Muscle layer of colon (tissue), 2 donors: ENCODE data around the gene PROSER1.

Source experiments
- H3K27ac ChIP-seq: one replicate; pipeline ENCODE4 v1.7.0; 2013; ENCODE audit warnings: low read depth, mild to moderate bottlenecking, low read length, moderate library complexity
- H3K27me3 ChIP-seq, 2 donors: one replicate each; pipeline ENCODE4 v1.7.0; 2013; ENCODE audit warnings: low read length in 2 of 2, mild to moderate bottlenecking in 2 of 2; ENCODE audit not compliant: insufficient read depth in 2 of 2, control insufficient read depth in 1 of 2
- H3K36me3 ChIP-seq: one replicate; pipeline ENCODE4 v1.7.0; 2013; ENCODE audit warnings: mild to moderate bottlenecking, low read length; ENCODE audit not compliant: insufficient read depth
- H3K4me1 ChIP-seq: one replicate; pipeline ENCODE4 v1.7.0; 2013; ENCODE audit warnings: mild to moderate bottlenecking, low read length; ENCODE audit not compliant: insufficient read depth
- H3K4me3 ChIP-seq, 2 donors: one replicate each; pipeline ENCODE4 v1.7.0; 2013; ENCODE audit warnings: low read length in 2 of 2, low read depth in 1 of 2, mild to moderate bottlenecking in 1 of 2, moderate library complexity in 1 of 2
- H3K9ac ChIP-seq: one replicate; pipeline ENCODE4 v1.7.0; 2013; ENCODE audit warnings: low read length
- H3K9me3 ChIP-seq: one replicate; pipeline ENCODE4 v1.7.0; 2013; ENCODE audit warnings: mild to moderate bottlenecking, low read length
- donor health status: abdominal sarcoma.
- donor health status: Adenocarcinoma of cecum.

PROSER1 gene

GRCh38 chr13:38980750-38981078 lies 57.2 kb downstream of the PROSER1 start:
- H3K36me3 ChIP-seq = no peaks in the 10 kb centered on the region
- no peaks in the 10 kb centered on the region for H3K27me3 ChIP-seq
- no peaks in the 10 kb centered on the region for H3K9me3 ChIP-seq
- H3K4me3 ChIP-seq = no peak overlapping the region
- H3K27ac ChIP-seq = no peak overlapping the region
- H3K4me1 ChIP-seq = no peaks in the 10 kb centered on the region
- H3K9ac ChIP-seq = no peak overlapping the region

DNA sequence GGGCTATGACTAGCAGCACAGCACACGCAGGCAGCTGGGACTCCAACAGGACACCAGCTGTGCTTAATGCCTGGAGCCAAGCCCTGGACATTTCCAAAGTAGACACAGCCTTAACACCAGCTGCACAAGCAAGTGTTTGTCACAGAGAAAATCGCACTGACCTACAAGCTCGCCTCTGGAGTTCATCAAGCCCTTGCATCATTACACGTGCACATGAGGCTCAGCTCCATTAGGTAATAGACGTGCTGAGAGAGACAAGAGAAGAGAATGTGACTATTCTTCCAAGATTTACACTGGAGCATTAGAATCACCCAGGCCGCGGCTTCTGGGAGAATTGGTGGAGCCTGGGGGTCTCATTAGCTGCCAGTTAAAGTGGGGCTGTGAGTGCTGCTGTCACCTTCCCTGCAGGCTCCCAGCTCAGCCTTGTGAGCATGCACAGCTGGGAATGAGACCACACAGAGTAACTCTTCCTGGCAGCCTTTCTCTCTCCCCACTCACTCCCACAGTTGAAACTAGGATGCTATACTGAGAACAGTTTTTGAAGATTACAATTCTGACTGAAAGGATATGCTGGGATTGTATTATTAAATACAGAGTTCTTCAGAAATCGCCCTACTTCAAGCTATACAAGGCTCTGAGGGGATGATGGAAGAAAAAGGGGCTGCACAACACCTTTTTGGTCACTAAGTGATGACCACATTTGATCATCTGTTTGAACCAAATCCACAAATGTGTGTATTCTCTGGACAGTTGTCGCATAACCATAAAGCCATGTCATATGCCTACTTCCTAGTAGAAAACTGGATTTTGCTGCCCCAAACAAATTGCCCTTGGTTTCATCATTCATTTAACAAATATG lies 57.8 kb downstream of the PROSER1 start:
- Histone ChIP-seq H3K27ac (no peak overlapping the region), H3K27me3 (no peaks in the 10 kb centered on the region), H3K9me3 (no peaks in the 10 kb centered on the region), H3K4me3 (no peak overlapping the region), H3K9ac (no peak overlapping the region), H3K4me1 (no peaks in the 10 kb centered on the region), H3K36me3 (no peaks in the 10 kb centered on the region)

DNA sequence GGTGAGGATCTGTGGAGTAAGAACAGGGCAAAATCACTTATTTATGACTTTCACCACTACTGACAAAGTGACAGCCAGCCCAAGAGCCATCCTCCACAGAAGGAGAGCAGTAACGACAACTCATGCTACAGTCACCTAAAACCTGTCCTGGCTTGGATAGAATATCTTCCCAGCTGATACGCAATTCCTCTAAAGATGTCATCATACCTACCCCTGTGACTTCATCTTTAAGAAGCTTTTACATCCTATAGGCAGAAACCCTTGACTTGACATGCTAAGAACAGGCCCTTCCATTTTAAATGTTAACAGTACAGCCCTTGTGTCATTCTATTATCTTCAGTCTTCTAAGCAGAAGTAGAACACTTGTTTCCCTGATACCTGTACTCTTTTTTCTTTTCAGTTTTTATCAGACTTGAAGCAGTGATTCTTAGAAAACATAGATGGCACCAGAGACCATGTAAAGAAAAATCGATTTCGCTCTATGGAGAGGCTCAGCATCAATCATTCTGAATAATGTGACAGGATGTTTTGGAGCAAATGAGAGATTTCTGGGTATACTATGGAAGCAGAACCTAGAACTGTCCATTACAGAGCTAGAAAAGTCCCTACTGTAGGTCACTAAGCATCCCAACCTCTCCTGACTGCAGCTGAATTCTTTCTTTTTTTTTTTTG lies 67.4 kb downstream of the PROSER1 start:
- Histone ChIP-seq H3K4me1 (no peaks in the 10 kb centered on the region), H3K9ac (no peak overlapping the region), H3K27me3 (no peaks in the 10 kb centered on the region)

GRCh38 chr13:38969187-38969586 lies 68.7 kb downstream of the PROSER1 start:
- Histone ChIP-seq H3K27me3 (no peaks in the 10 kb centered on the region), H3K36me3 (no peaks in the 10 kb centered on the region), H3K9me3 (no peaks in the 10 kb centered on the region), H3K27ac (no peak overlapping the region), H3K9ac (no peak overlapping the region), H3K4me1 (no peaks in the 10 kb centered on the region), H3K4me3 (no peak overlapping the region)

More for the DNA sequence above, 67.4 kb downstream of the PROSER1 start:
- H3K36me3 ChIP-seq = no peaks in the 10 kb centered on the region
- no peaks in the 10 kb centered on the region for H3K9me3 ChIP-seq
- no peak overlapping the region for H3K4me3 ChIP-seq
- no peak overlapping the region for H3K27ac ChIP-seq

- Histone ChIP-seq H3K27ac (no peak overlapping the region), H3K36me3 (no peaks in the 10 kb centered on the region), H3K27me3 (no peaks in the 10 kb centered on the region), H3K4me3 (no peak overlapping the region), H3K9ac (no peak overlapping the region), H3K9me3 (no peaks in the 10 kb centered on the region), H3K4me1 (no peaks in the 10 kb centered on the region)
Observed at GRCh38 chr13:38967446-38967845, 70.4 kb downstream of the PROSER1 start.

DNA sequence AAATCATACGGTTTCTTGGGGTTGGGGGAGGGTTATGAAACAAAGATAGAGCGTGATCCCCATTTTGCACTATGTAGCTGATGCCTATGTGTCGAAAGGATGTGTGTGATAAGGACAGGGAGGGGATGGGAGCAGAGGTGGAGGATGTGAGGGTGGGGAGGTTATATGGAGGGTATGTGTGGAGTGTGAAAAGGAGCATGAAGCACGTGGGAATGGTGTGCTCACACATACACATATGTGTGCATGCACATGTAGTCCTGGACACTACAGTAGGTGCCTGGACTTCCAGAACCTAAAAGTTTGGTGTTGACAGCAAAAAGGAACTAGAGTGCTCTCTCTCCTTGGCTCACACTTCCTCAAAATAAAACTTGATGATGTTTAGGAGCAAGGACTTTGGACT lies 72.6 kb downstream of the PROSER1 start:
- Histone ChIP-seq H3K36me3 (no peaks in the 10 kb centered on the region), H3K27me3 (no peaks in the 10 kb centered on the region), H3K9me3 (no peaks in the 10 kb centered on the region), H3K4me3 (no peak overlapping the region), H3K4me1 (no peaks in the 10 kb centered on the region), H3K9ac (no peak overlapping the region), H3K27ac (no peak overlapping the region)

GRCh38 chr13:38960175-38960574 lies 77.7 kb downstream of the PROSER1 start:
- no peaks in the 10 kb centered on the region for H3K36me3 ChIP-seq

More at GRCh38 chr13:38960175-38960574, 77.7 kb downstream of the PROSER1 start:
- no peak overlapping the region for H3K4me3 ChIP-seq
- no peaks in the 10 kb centered on the region for H3K4me1 ChIP-seq
- no peak overlapping the region for H3K9ac ChIP-seq
- H3K27ac ChIP-seq = no peak overlapping the region
- H3K9me3 ChIP-seq = no peaks in the 10 kb centered on the region
- H3K27me3 ChIP-seq = no peaks in the 10 kb centered on the region
